A673 (cell line): ENCODE results near the gene PARP16. TPM values are rescaled to one million over a fixed set of nuclear protein-coding genes. Genes with fewer than 3 reads are reported as not detected.
"Not testable (repeated sequence)": the region's sequence is repeated elsewhere in the genome, so short reads cannot be mapped to it uniquely, and the experiment has no call there.

ENCODE experiments used
- BruUV-seq: library from RNA; stranded (reverse); fragments of 400-500 nt; replicated peaks from 2 replicates; lab custom pipeline; 2021; lab: Mats Ljungman, UMichigan
- CTCF ChIA-PET: fragments of 300-600 bp; sonication (Branson Sonifier 250); formaldehyde crosslinking; loops from one replicate; lab custom pipeline; 2022; ENCODE audit warnings: antibody characterized with exemption; lab: Charles Lee
- POLR2A ChIA-PET: fragments of 300-600 bp; sonication (Branson Sonifier 250); formaldehyde crosslinking; loops from one replicate; lab custom pipeline; 2022; ENCODE audit warnings: antibody characterized with exemption; ENCODE audit not compliant: low non-redundant PET; lab: Charles Lee
- DNase-seq: peaks from one replicate; pipeline ENCODE4 v3.0.0-alpha.2; 2015; ENCODE audit warnings: low spot score
- H3K27ac ChIP-seq: fragments of 200-600 bp; sonication (generic); 2 replicates; pipeline ENCODE4 v1.5.1; 2016; ENCODE audit warnings: mixed run types, low read depth, mild to moderate bottlenecking, mixed read lengths, antibody characterized with exemption, low read length; ENCODE audit not compliant: poor library complexity, severe bottlenecking
- H3K27me3 ChIP-seq: fragments of 200-600 bp; sonication (generic); replicated peaks from 2 replicates; pipeline ENCODE4 v1.6.1; 2017; ENCODE audit warnings: mixed run types, low read depth, mild to moderate bottlenecking, mixed read lengths, antibody characterized with exemption, low read length; ENCODE audit not compliant: insufficient read depth, poor library complexity
- H3K36me3 ChIP-seq: fragments of 200-600 bp; sonication (generic); 2 replicates; pipeline ENCODE4 v1.6.1; 2016; ENCODE audit warnings: mixed run types, mild to moderate bottlenecking, mixed read lengths, antibody characterized with exemption, low read length; ENCODE audit not compliant: insufficient read depth, poor library complexity, severe bottlenecking
- H3K4me1 ChIP-seq: fragments of 200-600 bp; sonication (generic); 2 replicates; pipeline ENCODE4 v1.6.1; 2017; ENCODE audit warnings: mixed run types, mild to moderate bottlenecking, mixed read lengths, antibody characterized with exemption, low read length; ENCODE audit not compliant: insufficient read depth, poor library complexity, severe bottlenecking
- H3K4me3 ChIP-seq: fragments of 200-600 bp; sonication (generic); 2 replicates; pipeline ENCODE4 v1.5.1; 2016; ENCODE audit warnings: low read depth, mixed run types, mild to moderate bottlenecking, mixed read lengths, low read length; ENCODE audit not compliant: poor library complexity, severe bottlenecking
- H3K9me3 ChIP-seq: fragments of 200-600 bp; sonication (generic); 2 replicates; pipeline ENCODE4 v1.6.1; 2016; ENCODE audit warnings: mixed run types, low read depth, mild to moderate bottlenecking, mixed read lengths, antibody characterized with exemption, low read length; ENCODE audit not compliant: poor library complexity, severe bottlenecking
- CTCF ChIP-seq: fragments of 300-800, 200-600 bp; sonication (generic); conservative IDR thresholded peaks from 2 replicates; pipeline ENCODE4 v1.5.1; 2017; ENCODE audit warnings: low read depth, mild to moderate bottlenecking, antibody characterized with exemption, low read length, moderate library complexity, mixed read lengths
- EZH2 ChIP-seq: fragments of 200-600 bp; sonication (generic); IDR thresholded peaks from 2 replicates; pipeline ENCODE4 v1.6.1; 2017; ENCODE audit warnings: borderline replicate concordance, low read depth, mild to moderate bottlenecking, mixed read lengths, antibody characterized with exemption, low read length; ENCODE audit not compliant: poor library complexity, severe bottlenecking
- intact Hi-C: fragments of 100-400 bp; cut with micrococcal nuclease; formaldehyde crosslinking; loops from one replicate; pipeline ENCODE4 v1.10.0; 2022; ENCODE audit not compliant: unreplicated experiment
- total RNA-seq: library from RNA; stranded (reverse); gene quantifications from 2 replicates; pipeline ENCODE4 v1.2.3, GENCODE V29; 2021

Gene PARP16
- total RNA-seq, 1 experiment from 2014 or later, result 5.7 TPM

- H3K36me3 ChIP-seq, H3K27ac ChIP-seq, BruUV-seq, H3K9me3 ChIP-seq, H3K4me1 ChIP-seq, H3K4me3 ChIP-seq, H3K27me3 ChIP-seq: not testable (repeated sequence)
- intact Hi-C loops, result loop anchor here (1.0 kb wide), 1 partner anchor 82 kb away; no protein-coding TSS in a partner anchor
- DNase-seq, result peak; percentile 77
- POLR2A ChIA-PET, result interaction anchor here (0.5 to 1.0 kb wide), 2 partner anchors 34 kb away, joined by 4 to 5 read pairs; partner anchors contain the start of gene RNU5B-1
- CTCF ChIA-PET, result interaction anchor here (0.6 to 0.7 kb wide), 3 partner anchors 31 to 89 kb away, joined by 4 to 14 read pairs (median 5); no protein-coding TSS in a partner anchor
- TF ChIP-seq CTCF, result peak; percentile 80
Measured at GRCh38 chr15:65270811-65271545, 15.7 kb downstream of the PARP16 start.

- ChIA-PET CTCF (no interaction called here), POLR2A (no interaction called here)
- DNase-seq, result no peak
- Histone ChIP-seq H3K9me3 (no peaks in the 10 kb centered on the region), H3K36me3 (no peaks in the 10 kb centered on the region), H3K4me3 (no peak overlapping the region), H3K27me3 (no peaks in the 10 kb centered on the region), H3K27ac (no peak overlapping the region), H3K4me1 (no peaks in the 10 kb centered on the region)
- intact Hi-C loops, result no loop called here
- BruUV-seq, result no TSS peak
- no peak for TF ChIP-seq EZH2
- no peak for TF ChIP-seq CTCF
Measured at GRCh38 chr15:65268411-65268810, 18.3 kb downstream of the PARP16 start.

- TF ChIP-seq CTCF (no peak), EZH2 (no peak)
- Histone ChIP-seq H3K9me3 (no peaks in the 10 kb centered on the region), H3K4me3 (no peak overlapping the region), H3K4me1 (no peaks in the 10 kb centered on the region), H3K36me3 (no peaks in the 10 kb centered on the region), H3K27ac (no peak overlapping the region), H3K27me3 (no peaks in the 10 kb centered on the region)
- ChIA-PET POLR2A (no interaction called here), CTCF (no interaction called here)
- no TSS peak for BruUV-seq
- no peak for DNase-seq
- intact Hi-C loops, result no loop called here
Measured at GRCh38 chr15:65266469-65266868, 20.2 kb downstream of the PARP16 start.
